Endothelial cell (in vitro differentiated cells): ENCODE data around the gene GSG1L2. TPM values are rescaled to one million over a fixed set of nuclear protein-coding genes. Genes with fewer than 3 reads are reported as not detected.

Experiments used
- DNase-seq: peaks from one replicate; pipeline ENCODE4 v3.0.0; 2021; ENCODE audit warnings: low spot score
- H3K27ac Mint-ChIP-seq: one replicate; pipeline ENCODE4 v1.8.0; 2021; ENCODE audit warnings: mixed read lengths, inconsistent platforms; ENCODE audit not compliant: unreplicated experiment
- H3K27me3 Mint-ChIP-seq: one replicate; pipeline ENCODE4 v1.8.0; 2021; ENCODE audit warnings: mild to moderate bottlenecking, moderate library complexity, mixed read lengths, inconsistent platforms; ENCODE audit not compliant: unreplicated experiment
- H3K36me3 Mint-ChIP-seq: one replicate; pipeline ENCODE4 v1.8.0; 2021; ENCODE audit warnings: mild to moderate bottlenecking, low read depth, mixed read lengths, inconsistent platforms; ENCODE audit not compliant: unreplicated experiment
- H3K4me1 Mint-ChIP-seq: one replicate; pipeline ENCODE4 v1.8.0; 2021; ENCODE audit warnings: mild to moderate bottlenecking, mixed read lengths, inconsistent platforms; ENCODE audit not compliant: unreplicated experiment
- H3K4me3 Mint-ChIP-seq: one replicate; pipeline ENCODE4 v1.8.0; 2021; ENCODE audit warnings: mild to moderate bottlenecking, mixed read lengths, inconsistent platforms; ENCODE audit not compliant: unreplicated experiment
- H3K9me3 Mint-ChIP-seq: one replicate; pipeline ENCODE4 v1.8.0; 2021; ENCODE audit warnings: mixed read lengths, inconsistent platforms; ENCODE audit not compliant: unreplicated experiment
- total RNA-seq: library from RNA; stranded (reverse); fragmentation: NEBNext Ultra II Directional; extraction: Animal tissue kit (Norgen Biotek cat#: 25700); gene quantifications from one replicate; pipeline ENCODE4 v1.2.1, GENCODE V29; 2021; ENCODE audit not compliant: unreplicated experiment
- TF ChIP-seq, protein P1 (sequence below): fragments of 200-600 bp; sonication (generic); IDR thresholded peaks from one replicate; pipeline ENCODE4 v1.5.0; 2021; ENCODE audit warnings: antibody characterized with exemption; ENCODE audit not compliant: unreplicated experiment

Gene GSG1L2
- total RNA-seq, 1 donor from 2014 or later, result not detected

DNA sequence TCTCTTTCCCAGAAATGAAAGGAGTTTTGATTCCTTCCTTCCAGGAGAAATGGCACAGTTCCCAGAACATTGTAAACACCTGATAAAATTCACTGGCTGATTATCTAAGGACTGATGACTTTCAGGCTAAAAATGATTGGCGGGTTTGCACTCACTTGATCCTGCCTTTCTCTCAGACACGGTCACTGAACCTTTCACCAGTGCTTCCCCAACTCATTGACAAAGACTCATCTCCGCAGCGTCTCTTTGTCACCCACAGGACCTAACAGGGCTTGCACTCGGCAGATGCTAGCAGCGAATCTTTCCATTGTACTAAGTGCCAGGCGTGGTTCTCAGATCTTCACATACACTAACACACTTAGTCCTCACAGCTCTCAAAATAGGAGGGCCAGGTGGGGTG, 23.2 kb downstream of the GSG1L2 start:
- Mint-ChIP-seq H3K27me3 (peaks cover under 1% of the 10 kb centered on the region), H3K36me3 (no peaks in the 10 kb centered on the region), H3K27ac (no peak overlapping the region), H3K9me3 (no peaks in the 10 kb centered on the region), H3K4me1 (peaks cover 11% of the 10 kb centered on the region), H3K4me3 (no peak overlapping the region)
- DNase-seq, result no peak
- TF ChIP-seq, protein P1, sequence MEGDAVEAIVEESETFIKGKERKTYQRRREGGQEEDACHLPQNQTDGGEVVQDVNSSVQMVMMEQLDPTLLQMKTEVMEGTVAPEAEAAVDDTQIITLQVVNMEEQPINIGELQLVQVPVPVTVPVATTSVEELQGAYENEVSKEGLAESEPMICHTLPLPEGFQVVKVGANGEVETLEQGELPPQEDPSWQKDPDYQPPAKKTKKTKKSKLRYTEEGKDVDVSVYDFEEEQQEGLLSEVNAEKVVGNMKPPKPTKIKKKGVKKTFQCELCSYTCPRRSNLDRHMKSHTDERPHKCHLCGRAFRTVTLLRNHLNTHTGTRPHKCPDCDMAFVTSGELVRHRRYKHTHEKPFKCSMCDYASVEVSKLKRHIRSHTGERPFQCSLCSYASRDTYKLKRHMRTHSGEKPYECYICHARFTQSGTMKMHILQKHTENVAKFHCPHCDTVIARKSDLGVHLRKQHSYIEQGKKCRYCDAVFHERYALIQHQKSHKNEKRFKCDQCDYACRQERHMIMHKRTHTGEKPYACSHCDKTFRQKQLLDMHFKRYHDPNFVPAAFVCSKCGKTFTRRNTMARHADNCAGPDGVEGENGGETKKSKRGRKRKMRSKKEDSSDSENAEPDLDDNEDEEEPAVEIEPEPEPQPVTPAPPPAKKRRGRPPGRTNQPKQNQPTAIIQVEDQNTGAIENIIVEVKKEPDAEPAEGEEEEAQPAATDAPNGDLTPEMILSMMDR, result no peak

DNA sequence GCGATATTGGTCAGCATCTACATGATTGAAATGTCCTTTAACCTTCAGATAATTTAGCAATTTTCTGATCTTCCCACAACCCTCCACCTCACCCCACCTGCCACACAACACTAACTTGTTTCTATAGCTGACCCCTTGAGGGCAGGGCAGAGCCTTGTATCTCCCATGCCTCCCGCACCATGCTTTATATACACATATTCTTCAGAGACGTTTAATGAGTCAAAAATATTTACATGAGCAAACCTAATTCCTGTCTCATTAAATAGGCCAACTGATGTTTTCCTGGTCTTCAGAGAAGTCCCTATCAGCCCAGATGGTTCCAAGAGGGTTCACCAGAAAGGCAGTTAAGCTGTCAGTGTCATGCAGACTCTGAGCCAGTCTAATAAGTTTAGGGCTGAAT, 23.9 kb downstream of the GSG1L2 start:
- Mint-ChIP-seq H3K9me3 (no peaks in the 10 kb centered on the region), H3K4me1 (peaks cover 11% of the 10 kb centered on the region), H3K27ac (no peak overlapping the region), H3K4me3 (no peak overlapping the region), H3K27me3 (no peaks in the 10 kb centered on the region), H3K36me3 (no peaks in the 10 kb centered on the region)
- TF ChIP-seq, protein P1, result no peak
- DNase-seq, result no peak

DNA sequence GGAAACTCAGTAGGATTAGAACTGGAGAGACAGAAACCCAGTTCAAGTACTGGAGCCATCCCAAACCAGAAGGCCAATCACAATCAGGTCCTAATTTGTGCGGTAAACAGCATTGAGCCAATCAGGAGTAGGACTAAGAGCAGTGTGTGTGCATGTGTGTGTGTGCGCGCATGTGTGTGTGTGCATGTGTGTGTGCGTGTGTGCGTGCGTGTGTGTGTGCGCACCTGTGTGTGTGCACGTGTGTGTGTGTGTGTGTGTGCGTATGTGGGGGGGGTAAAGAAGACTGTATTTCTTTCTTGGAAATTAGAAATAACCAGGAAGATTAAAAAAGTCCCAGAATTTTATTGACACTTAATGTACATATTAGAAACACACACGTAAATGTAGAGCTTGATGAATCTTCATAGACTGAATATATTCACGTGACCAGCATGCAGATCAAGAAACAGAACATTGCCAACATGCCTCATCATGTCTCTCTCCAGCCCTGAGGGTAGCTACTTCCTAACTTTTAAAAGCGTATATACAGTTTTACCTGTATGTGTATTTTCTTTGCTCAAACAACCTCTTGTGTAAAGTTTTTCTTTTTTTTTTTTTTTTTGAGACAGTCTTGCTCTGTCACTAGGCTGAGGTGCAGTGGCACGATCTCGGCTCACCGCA, 29.6 kb downstream of the GSG1L2 start:
- TF ChIP-seq, protein P1, result no peak
- Mint-ChIP-seq H3K9me3 (no peaks in the 10 kb centered on the region), H3K4me3 (no peak overlapping the region), H3K27ac (no peak overlapping the region), H3K4me1 (peaks cover 11% of the 10 kb centered on the region), H3K27me3 (no peaks in the 10 kb centered on the region), H3K36me3 (no peaks in the 10 kb centered on the region)
- no peak for DNase-seq

DNA sequence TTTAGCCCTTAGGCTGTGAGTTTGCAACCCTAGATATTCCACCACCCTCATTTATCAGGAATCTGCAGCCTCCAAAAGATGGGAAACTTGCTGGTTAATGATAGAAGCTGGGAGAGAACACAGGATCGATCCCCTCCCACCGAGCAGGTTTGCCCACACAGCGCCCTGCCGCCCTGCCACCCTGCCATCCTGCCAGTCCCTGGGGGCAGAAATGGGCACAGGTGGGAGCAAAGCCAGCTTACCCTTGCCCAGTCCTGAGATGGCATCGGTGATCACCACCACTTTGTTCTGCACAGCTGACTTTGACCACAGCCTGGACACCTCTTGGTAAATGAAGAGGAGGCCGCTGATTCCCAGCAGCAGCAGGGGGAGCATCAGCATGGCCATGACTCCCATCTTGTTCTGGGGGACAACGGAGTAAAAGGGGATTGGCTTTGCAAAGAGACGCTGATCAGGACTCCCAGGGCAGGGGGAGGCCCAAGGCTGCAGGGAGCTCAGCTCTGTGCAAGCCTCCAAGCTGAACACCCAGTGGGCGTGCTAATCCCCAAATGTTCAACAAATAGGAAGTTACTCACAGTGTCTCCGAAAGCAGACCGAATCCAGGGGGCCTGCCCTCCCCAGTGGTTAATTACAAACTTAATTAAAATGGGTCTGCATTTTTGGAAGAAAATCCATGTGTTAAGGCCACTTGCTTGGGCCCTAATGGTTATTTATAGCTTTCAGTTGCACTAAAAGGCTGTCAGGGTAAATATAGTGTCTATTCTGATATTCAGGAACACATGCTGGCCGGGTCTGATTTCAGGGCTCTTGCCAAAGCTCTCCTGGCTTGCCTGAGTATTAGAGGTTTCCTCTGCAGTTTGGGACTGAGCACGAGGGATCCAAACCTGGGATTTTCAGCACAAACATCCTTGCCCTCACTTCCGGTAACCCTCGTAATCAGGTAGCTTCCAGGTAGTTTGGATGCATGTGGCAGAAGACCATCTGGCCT, 30.7 kb downstream of the GSG1L2 start, which contains the start of gene DHRS7C:
Gene DHRS7C, minus strand, starts transcription at position 704 of the 988 bp plus-strand sequence. Its CDS starts 308 bp downstream, at position 396.
- no peak within 1 kb of the TSS for H3K4me3 Mint-ChIP-seq

More for the DNA sequence above, 30.7 kb downstream of the GSG1L2 start, which contains the start of gene DHRS7C:
- no peak for DNase-seq
- peaks cover 4% of the 10 kb centered on the region for H3K4me1 Mint-ChIP-seq
- H3K27me3 Mint-ChIP-seq, result no peaks in the 10 kb centered on the region
- H3K27ac Mint-ChIP-seq, result no peak within 1 kb of the TSS
- H3K36me3 Mint-ChIP-seq, result no peaks in the 10 kb centered on the region
- TF ChIP-seq, protein P1, result no peak
- no peaks in the 10 kb centered on the region for H3K9me3 Mint-ChIP-seq
